A673 (cell line): ENCODE results near the gene ZMAT5.

Experiments used
- EZH2 ChIP-seq: fragments of 200-600 bp; sonication (generic); IDR thresholded peaks from 2 replicates; pipeline ENCODE4 v1.6.1; 2017; ENCODE audit warnings: borderline replicate concordance, low read depth, mild to moderate bottlenecking, mixed read lengths, antibody characterized with exemption, low read length; ENCODE audit not compliant: poor library complexity, severe bottlenecking
- TF ChIP-seq, protein P1 (sequence below): fragments of 300-800, 200-600 bp; sonication (generic); conservative IDR thresholded peaks from 2 replicates; pipeline ENCODE4 v1.5.1; 2017; ENCODE audit warnings: low read depth, mild to moderate bottlenecking, antibody characterized with exemption, low read length, moderate library complexity, mixed read lengths

DNA sequence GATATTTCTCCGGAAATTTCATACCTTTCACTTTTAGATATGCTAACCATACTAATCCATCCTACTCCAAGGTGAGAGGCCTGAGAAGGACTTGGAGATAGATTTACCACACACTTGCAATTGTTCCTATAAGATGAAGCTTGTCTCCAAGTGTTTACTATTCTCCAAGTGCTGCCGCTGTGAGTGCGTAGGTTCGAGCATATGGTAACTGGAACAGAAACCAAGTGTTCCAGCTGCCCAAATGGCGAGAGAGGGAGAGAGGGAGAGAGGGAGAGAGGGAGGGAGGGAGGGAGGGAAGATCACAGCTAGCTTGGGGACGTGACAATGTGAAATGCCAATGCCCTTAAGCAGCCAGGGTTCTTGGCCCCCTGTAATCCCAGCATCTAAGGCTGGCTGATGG, 49.7 kb upstream of the ZMAT5 start:
- TF ChIP-seq, protein P1, sequence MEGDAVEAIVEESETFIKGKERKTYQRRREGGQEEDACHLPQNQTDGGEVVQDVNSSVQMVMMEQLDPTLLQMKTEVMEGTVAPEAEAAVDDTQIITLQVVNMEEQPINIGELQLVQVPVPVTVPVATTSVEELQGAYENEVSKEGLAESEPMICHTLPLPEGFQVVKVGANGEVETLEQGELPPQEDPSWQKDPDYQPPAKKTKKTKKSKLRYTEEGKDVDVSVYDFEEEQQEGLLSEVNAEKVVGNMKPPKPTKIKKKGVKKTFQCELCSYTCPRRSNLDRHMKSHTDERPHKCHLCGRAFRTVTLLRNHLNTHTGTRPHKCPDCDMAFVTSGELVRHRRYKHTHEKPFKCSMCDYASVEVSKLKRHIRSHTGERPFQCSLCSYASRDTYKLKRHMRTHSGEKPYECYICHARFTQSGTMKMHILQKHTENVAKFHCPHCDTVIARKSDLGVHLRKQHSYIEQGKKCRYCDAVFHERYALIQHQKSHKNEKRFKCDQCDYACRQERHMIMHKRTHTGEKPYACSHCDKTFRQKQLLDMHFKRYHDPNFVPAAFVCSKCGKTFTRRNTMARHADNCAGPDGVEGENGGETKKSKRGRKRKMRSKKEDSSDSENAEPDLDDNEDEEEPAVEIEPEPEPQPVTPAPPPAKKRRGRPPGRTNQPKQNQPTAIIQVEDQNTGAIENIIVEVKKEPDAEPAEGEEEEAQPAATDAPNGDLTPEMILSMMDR: no peak
- no peak for TF ChIP-seq EZH2
